ENCODE data around the gene TBR1.

TBR1 gene

GRCh38 chr2:161374446-161374845 is 41.7 kb upstream of the TBR1 start:
- H3K36me3 ChIP-seq, result peaks cover 23% of the 10 kb centered on the region
- DNase-seq, result no peak
- TF ChIP-seq, protein P1, sequence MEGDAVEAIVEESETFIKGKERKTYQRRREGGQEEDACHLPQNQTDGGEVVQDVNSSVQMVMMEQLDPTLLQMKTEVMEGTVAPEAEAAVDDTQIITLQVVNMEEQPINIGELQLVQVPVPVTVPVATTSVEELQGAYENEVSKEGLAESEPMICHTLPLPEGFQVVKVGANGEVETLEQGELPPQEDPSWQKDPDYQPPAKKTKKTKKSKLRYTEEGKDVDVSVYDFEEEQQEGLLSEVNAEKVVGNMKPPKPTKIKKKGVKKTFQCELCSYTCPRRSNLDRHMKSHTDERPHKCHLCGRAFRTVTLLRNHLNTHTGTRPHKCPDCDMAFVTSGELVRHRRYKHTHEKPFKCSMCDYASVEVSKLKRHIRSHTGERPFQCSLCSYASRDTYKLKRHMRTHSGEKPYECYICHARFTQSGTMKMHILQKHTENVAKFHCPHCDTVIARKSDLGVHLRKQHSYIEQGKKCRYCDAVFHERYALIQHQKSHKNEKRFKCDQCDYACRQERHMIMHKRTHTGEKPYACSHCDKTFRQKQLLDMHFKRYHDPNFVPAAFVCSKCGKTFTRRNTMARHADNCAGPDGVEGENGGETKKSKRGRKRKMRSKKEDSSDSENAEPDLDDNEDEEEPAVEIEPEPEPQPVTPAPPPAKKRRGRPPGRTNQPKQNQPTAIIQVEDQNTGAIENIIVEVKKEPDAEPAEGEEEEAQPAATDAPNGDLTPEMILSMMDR (IDR thresholded peaks at IDR 0.05; ENCODE audit: low read depth, low read length), result no peak
- no peak overlapping the region for H3K27ac ChIP-seq
- no peak overlapping the region for H3K4me3 ChIP-seq (ENCODE audit: low read depth, low read length)
- no peaks in the 10 kb centered on the region for H3K27me3 ChIP-seq (ENCODE audit: insufficient read depth, low read depth, severe bottlenecking)
- H3K9me3 ChIP-seq (ENCODE audit: severe bottlenecking), result no peaks in the 10 kb centered on the region

GRCh38 chr2:161379740-161380139 is 36.4 kb upstream of the TBR1 start:
- H3K36me3 ChIP-seq, result no peaks in the 10 kb centered on the region
- no peaks in the 10 kb centered on the region for H3K9me3 ChIP-seq (ENCODE audit: severe bottlenecking)
- no peak overlapping the region for H3K4me3 ChIP-seq (ENCODE audit: low read depth, low read length)
- DNase-seq, result no peak
- H3K27ac ChIP-seq, result no peak overlapping the region
- H3K27me3 ChIP-seq (ENCODE audit: insufficient read depth, low read depth, severe bottlenecking), result no peaks in the 10 kb centered on the region
- TF ChIP-seq, protein P1 (IDR thresholded peaks at IDR 0.05; ENCODE audit: low read depth, low read length), result no peak

GRCh38 chr2:161381546-161381945 is 34.6 kb upstream of the TBR1 start:
- no peak overlapping the region for H3K27ac ChIP-seq
- H3K4me3 ChIP-seq (ENCODE audit: low read depth, low read length), result no peak overlapping the region
- H3K9me3 ChIP-seq (ENCODE audit: severe bottlenecking), result no peaks in the 10 kb centered on the region
- DNase-seq, result no peak
- H3K36me3 ChIP-seq, result 0 out of 2 replicates have a peak, but pooled peaks cover 3% of the 10 kb centered on the region
- TF ChIP-seq, protein P1 (IDR thresholded peaks at IDR 0.05; ENCODE audit: low read depth, low read length), result no peak
- H3K27me3 ChIP-seq (ENCODE audit: insufficient read depth, low read depth, severe bottlenecking), result no peaks in the 10 kb centered on the region

DNA sequence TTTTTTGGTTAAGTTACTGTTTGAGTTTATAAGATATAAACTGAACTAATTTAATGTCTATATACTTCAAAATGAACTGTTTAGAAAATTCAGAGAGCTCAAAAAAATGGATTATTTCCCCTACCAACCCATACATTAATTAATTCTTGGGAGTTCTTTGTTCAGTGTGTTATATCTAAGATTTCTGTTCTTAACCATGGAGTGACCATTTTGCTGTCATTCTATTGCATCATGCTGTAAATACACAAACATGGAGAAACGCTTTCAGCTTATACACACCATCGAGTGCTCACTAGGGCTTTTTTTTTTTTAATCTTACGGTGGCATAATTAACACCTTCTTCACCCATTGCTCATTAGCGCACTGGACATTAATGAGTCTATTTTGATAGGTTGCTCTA is 33.4 kb upstream of the TBR1 start:
- Histone ChIP-seq H3K27me3 (ENCODE audit: insufficient read depth, low read depth, severe bottlenecking) (no peaks in the 10 kb centered on the region), H3K27ac (no peak overlapping the region), H3K9me3 (ENCODE audit: severe bottlenecking) (no peaks in the 10 kb centered on the region), H3K4me3 (ENCODE audit: low read depth, low read length) (no peak overlapping the region), H3K36me3 (0 out of 2 replicates have a peak, but pooled peaks cover 3% of the 10 kb centered on the region)
- no peak for DNase-seq
- TF ChIP-seq, protein P1 (IDR thresholded peaks at IDR 0.05; ENCODE audit: low read depth, low read length), result no peak

DNA sequence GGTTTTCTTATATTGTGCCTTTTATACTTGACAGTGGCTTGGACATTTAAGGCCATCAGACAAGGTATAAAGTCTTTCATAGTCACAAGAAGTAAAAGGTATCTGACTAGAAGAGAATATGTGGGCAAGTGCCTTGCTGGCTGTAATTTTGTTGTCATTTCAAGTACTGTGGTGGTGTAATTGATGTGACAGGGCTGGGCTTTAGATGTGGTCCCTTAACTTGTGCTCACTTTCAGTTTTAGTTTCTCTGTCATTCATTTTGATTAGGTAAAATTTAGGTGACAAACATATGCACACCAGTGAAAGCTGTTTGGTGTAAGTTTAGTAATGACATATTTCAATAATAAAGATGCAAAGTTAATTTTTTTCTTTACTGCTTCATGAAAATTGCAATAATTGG is 31.2 kb upstream of the TBR1 start:
- Histone ChIP-seq H3K4me3 (ENCODE audit: low read depth, low read length) (no peak overlapping the region), H3K27me3 (ENCODE audit: insufficient read depth, low read depth, severe bottlenecking) (no peaks in the 10 kb centered on the region), H3K36me3 (peaks cover 3% of the 10 kb centered on the region; the same call in 1 of the 2 replicates), H3K27ac (no peak overlapping the region), H3K9me3 (ENCODE audit: severe bottlenecking) (no peaks in the 10 kb centered on the region)
- DNase-seq, result no peak
- TF ChIP-seq, protein P1 (IDR thresholded peaks at IDR 0.05; ENCODE audit: low read depth, low read length), result no peak

DNA sequence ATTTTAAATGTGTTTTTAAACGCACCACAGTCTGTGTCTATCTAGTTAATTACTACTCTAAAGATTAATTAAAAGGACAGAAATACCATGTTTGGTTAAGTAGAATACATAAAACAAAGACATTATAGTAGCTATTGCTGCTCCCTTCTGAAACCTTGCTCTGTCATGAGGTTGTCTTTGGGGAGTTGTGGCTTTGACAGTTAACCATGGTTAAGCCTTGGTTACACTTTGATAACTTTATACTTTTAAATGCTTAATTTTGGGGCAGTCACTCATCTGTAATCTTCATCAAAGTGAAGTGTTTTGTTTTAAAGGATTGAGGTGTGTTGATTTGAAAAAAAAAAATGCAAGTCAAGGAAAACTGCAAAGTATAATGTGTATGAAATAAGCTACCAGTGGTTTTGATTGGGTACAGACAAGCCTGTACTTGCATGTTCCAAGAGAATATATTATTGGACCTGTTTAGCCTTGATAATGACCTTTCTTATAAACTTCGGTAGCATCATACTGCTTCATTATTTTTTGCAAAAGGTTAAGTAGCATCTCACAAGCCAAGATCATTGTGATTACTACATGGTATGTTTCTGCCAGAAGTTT is 29.8 kb upstream of the TBR1 start:
- Histone ChIP-seq H3K27ac (no peak overlapping the region), H3K36me3 (peaks cover 3% of the 10 kb centered on the region; the same call in 1 of the 2 replicates), H3K4me3 (ENCODE audit: low read depth, low read length) (no peak overlapping the region), H3K9me3 (ENCODE audit: severe bottlenecking) (no peaks in the 10 kb centered on the region), H3K27me3 (ENCODE audit: insufficient read depth, low read depth, severe bottlenecking) (no peaks in the 10 kb centered on the region)
- TF ChIP-seq, protein P1 (IDR thresholded peaks at IDR 0.05; ENCODE audit: low read depth, low read length), result no peak
- no peak for DNase-seq
